ENCODE data around the gene APPL1.

Gene APPL1

GRCh38 chr3:57227204-57227929 is at the start of gene APPL1:
Gene APPL1, plus strand, starts transcription at chr3:57227729. Its CDS starts 155 bp downstream, at chr3:57227884.
- peak; percentile 90 for DNase-seq

- DNase-seq = no peak
Observed at GRCh38 chr3:57179580-57180410, 47.7 kb upstream of the APPL1 start.

GRCh38 chr3:57184526-57184925 is 43.0 kb upstream of the APPL1 start:
- no peak for DNase-seq

- no peak for DNase-seq
Observed at GRCh38 chr3:57192028-57192427, 35.5 kb upstream of the APPL1 start.

- no peak for DNase-seq
Observed at GRCh38 chr3:57194641-57195040, 32.9 kb upstream of the APPL1 start.

GRCh38 chr3:57199895-57200297 is 27.6 kb upstream of the APPL1 start, which contains the start of gene HESX1:
Gene HESX1, minus strand, starts transcription at chr3:57199978. Its CDS starts 60 bp downstream, at chr3:57199918.
- no peak for DNase-seq

GRCh38 chr3:57206423-57206822 is 21.1 kb upstream of the APPL1 start:
- no peak for DNase-seq

GRCh38 chr3:57221883-57222282 is 5.6 kb upstream of the APPL1 start:
- no peak for DNase-seq

- no peak for DNase-seq
Observed at GRCh38 chr3:57224856-57225255, 2.7 kb upstream of the APPL1 start.

- peak; percentile 11 for DNase-seq
Observed at GRCh38 chr3:57226176-57226575, 1.4 kb upstream of the APPL1 start.

GRCh38 chr3:57227930-57228751 is 612 bp downstream of the APPL1 start:
- DNase-seq = no peak

GRCh38 chr3:57230006-57230405 is 2.5 kb downstream of the APPL1 start:
- DNase-seq = no peak

- no peak for DNase-seq
Observed at GRCh38 chr3:57233799-57234198, 6.3 kb downstream of the APPL1 start.

- no peak for DNase-seq
Observed at GRCh38 chr3:57234613-57235575, 7.4 kb downstream of the APPL1 start.

GRCh38 chr3:57244946-57245345 is 17.4 kb downstream of the APPL1 start:
- no peak for DNase-seq

GRCh38 chr3:57252404-57252803 is 24.9 kb downstream of the APPL1 start:
- DNase-seq = no peak

GRCh38 chr3:57256844-57257243 is 29.3 kb downstream of the APPL1 start:
- DNase-seq = no peak

- DNase-seq = no peak
Observed at GRCh38 chr3:57257678-57258077, 30.1 kb downstream of the APPL1 start.

- DNase-seq = no peak
Observed at GRCh38 chr3:57261119-57261518, 33.6 kb downstream of the APPL1 start.

- DNase-seq = no peak
Observed at GRCh38 chr3:57261929-57262328, 34.4 kb downstream of the APPL1 start.

GRCh38 chr3:57268416-57268815 is 40.9 kb downstream of the APPL1 start:
- no peak for DNase-seq

- DNase-seq = no peak
Observed at GRCh38 chr3:57274845-57275244, 47.3 kb downstream of the APPL1 start.
